Measurements from ENCODE around the gene CYGB. TPM values are rescaled to one million over a fixed set of nuclear protein-coding genes. Genes with fewer than 3 reads are reported as not detected.
"Not testable (repeated sequence)": the region's sequence is repeated elsewhere in the genome, so short reads cannot be mapped to it uniquely, and the experiment has no call there.

Gene CYGB
- total RNA-seq, 1 donor from 2014 or later = 49.9 TPM

DNA sequence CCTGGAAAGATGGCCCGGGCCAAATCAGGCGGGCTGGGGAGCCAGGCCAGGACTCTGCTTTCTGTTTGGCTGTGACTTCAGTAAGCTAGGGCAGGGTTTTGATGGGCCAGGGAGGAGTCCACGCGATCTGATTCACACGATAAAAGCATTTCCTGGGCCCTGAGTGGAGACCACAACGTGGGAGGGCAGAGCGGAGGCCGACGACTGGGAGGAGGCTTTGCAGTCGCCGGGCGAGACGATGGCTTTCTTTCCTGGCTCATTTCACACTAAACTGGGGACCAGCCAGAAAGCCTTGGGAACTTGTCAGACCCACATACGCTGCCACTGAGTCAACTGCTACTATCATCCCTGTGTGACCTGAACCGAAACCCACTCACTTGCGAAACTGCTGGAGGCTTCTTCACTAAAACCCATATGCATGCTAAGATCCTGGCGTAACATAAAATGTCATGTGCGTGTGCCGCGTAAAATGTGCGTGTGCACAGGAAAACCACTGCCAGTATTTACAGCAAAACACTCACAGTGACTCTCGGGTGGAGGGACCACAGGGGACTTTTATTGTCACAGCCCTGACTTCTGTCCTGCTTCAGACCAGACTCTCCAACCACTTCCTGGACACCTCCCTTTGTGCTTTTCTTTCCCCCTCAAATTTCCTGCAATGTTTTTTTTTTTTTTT lies 22.1 kb downstream of the CYGB start:
- DNase-seq (ENCODE audit: low read depth) = no peak
- no peak overlapping the region for H3K4me3 ChIP-seq (ENCODE audit: low read depth, low read length)
- TF ChIP-seq, protein P1, sequence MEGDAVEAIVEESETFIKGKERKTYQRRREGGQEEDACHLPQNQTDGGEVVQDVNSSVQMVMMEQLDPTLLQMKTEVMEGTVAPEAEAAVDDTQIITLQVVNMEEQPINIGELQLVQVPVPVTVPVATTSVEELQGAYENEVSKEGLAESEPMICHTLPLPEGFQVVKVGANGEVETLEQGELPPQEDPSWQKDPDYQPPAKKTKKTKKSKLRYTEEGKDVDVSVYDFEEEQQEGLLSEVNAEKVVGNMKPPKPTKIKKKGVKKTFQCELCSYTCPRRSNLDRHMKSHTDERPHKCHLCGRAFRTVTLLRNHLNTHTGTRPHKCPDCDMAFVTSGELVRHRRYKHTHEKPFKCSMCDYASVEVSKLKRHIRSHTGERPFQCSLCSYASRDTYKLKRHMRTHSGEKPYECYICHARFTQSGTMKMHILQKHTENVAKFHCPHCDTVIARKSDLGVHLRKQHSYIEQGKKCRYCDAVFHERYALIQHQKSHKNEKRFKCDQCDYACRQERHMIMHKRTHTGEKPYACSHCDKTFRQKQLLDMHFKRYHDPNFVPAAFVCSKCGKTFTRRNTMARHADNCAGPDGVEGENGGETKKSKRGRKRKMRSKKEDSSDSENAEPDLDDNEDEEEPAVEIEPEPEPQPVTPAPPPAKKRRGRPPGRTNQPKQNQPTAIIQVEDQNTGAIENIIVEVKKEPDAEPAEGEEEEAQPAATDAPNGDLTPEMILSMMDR (conservative IDR thresholded peaks at IDR 0.05; ENCODE audit: low read depth, low read length) = no peak

DNA sequence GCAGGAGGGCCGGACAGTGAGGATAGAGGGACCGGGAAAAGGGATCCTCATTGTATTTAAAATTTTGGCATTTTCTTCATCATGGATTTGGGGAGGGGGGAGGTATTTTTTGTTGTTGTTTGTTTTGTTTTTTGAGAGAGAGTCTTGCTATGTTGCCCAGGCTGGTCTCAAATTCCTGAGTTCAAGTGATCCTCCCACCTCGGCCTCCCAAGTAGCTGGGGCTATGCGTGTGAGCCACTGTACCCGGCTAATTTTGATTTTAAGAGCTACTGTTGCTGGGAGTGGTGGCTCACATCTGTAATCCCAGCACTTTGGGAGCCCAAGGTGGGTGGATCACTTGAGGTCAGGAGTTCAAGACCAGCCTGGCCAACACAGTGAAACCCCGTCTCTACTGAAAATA lies 23.2 kb downstream of the CYGB start:
- H3K4me3 ChIP-seq (ENCODE audit: low read depth, low read length); DNase-seq (ENCODE audit: low read depth): not testable (repeated sequence)

DNA sequence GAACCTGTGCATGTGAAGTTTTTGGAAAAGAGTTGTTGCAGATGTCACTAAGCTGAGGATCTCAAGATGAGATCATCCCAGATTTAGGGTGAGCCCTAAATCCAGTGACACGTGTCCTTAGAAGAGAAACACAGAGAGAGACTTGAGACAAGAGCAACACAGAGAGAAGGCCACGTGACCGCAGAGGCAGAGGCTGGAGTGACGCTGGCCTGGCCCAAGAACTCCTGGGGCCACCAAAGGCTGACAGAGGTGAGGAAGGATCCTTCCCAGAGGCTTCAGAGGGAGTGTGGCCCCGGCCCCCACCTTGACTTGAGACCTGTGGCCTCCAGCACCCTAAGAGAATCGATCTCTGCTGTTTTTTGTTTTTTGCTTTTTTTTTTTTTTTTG lies 24.2 kb downstream of the CYGB start:
- TF ChIP-seq, protein P1 (conservative IDR thresholded peaks at IDR 0.05; ENCODE audit: low read depth, low read length) = no peak
- H3K4me3 ChIP-seq (ENCODE audit: low read depth, low read length) = no peak overlapping the region
- DNase-seq (ENCODE audit: low read depth) = no peak

DNA sequence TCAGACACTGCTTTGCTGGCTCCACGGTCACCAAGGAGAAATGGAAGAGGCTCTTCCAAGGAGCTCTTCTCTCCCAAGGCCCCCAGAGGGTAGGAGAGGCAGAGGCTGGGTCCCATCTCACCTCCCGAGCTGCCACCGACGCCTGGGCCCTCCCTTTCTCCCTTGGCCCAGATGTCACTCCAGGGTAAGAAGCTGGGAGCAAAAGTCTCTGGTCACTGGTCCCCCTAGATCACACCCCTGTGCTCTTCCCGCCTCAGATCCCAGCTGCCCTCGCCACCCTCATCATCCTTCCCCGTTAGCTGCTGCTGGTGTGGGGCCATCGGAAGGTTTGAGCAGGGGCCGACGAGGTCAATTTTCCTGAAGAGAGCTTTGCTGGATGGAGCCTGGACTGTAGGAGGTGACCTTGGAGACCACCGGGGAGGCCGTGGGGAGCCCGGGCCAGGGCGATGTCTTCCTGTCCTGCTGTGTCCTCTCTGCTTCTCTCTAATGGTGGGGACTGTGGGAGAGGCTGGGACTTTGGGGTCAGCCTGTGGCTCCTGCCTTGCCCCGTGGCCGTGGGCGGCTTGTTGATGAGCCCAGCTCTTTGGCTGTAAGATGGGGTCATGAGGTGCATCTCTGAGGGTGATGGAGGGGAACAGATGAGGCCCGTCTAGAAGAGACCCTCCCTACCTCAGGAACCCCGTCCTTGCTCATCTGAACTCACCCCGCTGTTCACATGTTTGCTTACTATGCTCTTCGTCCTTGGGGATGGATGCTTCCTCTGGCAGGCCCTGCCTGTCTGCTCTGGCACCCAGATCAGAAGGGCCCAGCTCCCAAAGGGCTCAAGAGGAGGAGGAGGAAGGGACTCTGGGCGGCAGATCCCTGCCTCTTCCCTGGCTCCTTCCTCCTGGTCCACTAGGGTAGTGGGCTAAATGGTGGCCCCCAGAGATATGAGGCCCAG lies 24.9 kb downstream of the CYGB start:
- TF ChIP-seq, protein P1 (conservative IDR thresholded peaks at IDR 0.05; ENCODE audit: low read depth, low read length) = no peak
- no peak overlapping the region for H3K4me3 ChIP-seq (ENCODE audit: low read depth, low read length)
- no peak for DNase-seq (ENCODE audit: low read depth)

DNA sequence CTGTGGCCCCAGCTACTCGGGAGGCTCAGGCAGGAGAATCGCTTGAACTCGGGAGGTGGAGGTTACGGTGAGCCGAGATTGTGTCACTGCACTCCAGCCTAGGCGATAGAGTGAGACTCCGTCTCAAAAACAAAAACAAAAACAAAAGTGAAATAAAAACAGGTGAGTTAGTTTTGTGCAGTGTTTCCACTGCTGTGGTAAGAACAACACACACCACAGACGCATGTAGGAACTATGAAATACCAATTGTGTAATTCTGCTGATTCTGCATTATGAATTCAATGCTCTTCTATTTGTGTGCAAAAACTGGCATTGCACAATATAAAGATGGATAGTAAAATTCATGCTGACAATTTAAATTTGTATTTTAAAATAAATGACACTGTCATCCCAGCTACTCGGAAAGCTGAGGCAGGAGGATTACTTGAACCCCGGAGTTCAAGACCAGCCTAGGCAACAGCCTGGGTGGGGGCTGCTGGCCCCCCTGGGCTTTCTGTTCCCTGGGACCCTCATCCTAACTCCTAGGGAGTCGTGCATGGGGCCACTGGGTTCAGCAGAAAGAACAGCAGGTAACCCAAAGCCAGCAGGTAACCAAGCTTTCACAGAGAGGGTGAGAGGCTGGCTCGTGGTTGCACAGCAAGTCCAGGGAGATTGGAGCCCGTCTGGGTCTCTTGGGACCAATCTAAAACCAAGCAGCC lies 25.7 kb downstream of the CYGB start:
- H3K4me3 ChIP-seq (ENCODE audit: low read depth, low read length) = no peak overlapping the region
- TF ChIP-seq, protein P1 (conservative IDR thresholded peaks at IDR 0.05; ENCODE audit: low read depth, low read length) = no peak
- DNase-seq (ENCODE audit: low read depth) = no peak

DNA sequence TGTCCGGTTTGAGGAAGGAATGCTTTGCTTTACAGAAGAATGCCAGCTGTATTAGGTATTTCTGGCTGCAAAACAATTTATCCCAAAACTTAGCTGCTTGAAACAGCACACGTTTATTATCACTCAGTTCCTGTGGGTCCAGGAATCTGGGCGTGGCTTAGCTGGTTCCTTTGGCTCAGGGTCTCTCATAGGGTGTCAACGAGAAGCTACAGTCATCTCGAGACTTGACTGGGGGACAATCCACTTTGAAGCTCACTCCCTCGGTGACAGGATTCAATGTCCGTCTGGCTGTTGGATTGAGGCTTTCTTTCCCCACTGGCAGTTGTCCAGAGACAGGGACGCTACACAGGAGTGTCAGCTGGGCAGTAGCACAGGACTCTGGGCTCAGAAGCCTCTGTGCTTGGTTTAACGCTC lies 26.7 kb downstream of the CYGB start:
- no peak overlapping the region for H3K4me3 ChIP-seq (ENCODE audit: low read depth, low read length)
- no peak for DNase-seq (ENCODE audit: low read depth)
- TF ChIP-seq, protein P1 (conservative IDR thresholded peaks at IDR 0.05; ENCODE audit: low read depth, low read length) = no peak

DNA sequence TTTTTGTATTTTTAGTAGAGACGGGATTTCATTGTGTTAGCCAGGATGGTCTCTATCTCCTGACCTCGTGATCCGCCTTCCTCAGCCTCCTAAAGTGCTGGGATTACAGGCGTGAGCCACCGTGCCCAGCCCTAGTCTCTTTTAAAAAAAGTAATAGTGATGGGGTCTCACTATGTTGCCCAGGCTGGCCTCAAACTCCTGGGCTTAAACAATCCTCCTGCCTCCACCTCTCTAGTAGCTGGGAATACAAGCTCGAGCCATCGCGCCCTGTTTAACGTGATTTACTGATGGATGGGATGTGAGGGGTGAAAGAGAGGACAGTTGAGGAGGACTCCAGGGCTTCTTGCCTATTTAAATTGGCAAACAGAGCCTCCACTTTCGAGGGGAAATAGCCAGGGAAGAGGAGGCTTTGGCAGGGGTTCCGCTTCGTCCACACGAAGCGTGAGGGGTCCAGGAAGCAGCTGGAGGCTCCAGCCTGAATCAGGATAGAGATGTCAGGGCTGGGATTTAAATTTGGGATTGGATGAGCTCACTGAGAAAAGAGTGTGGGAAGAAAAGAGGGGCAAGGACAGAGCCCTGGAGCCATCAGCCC lies 28.9 kb downstream of the CYGB start:
- H3K4me3 ChIP-seq (ENCODE audit: low read depth, low read length) = not testable (repeated sequence)

More for the DNA sequence above, 28.9 kb downstream of the CYGB start:
- DNase-seq (ENCODE audit: low read depth) = not testable (repeated sequence)
